Smooth muscle cell (in vitro differentiated cells): ENCODE measurements around the gene TFAP2A. TPM values are rescaled to one million over a fixed set of nuclear protein-coding genes. Genes with fewer than 3 reads are reported as not detected.

Experiments
- DNase-seq: peaks from one replicate; lab custom pipeline; 2025; ENCODE audit not compliant: unreplicated experiment; lab: John Stamatoyannopoulos, UW
- H2AFZ ChIP-seq: fragments of 200-600 bp; sonication (generic); 2 replicates; pipeline ENCODE4 v1.6.0; 2016; ENCODE audit warnings: antibody characterized with exemption, low read depth, mild to moderate bottlenecking
- H3F3A ChIP-seq: fragments of 200-600 bp; sonication (generic); 2 replicates; pipeline ENCODE4 v1.6.0; 2017; ENCODE audit warnings: antibody characterized with exemption, low read depth
- H3K27ac ChIP-seq: fragments of 200-600 bp; sonication (generic); 2 replicates; pipeline ENCODE4 v1.5.1; 2016; ENCODE audit warnings: low read depth, mild to moderate bottlenecking
- H3K27me3 ChIP-seq: fragments of 200-600 bp; sonication (generic); 2 replicates; pipeline ENCODE4 v1.6.1; 2016; ENCODE audit warnings: low read depth, mild to moderate bottlenecking
- H3K36me3 ChIP-seq: fragments of 200-600 bp; sonication (generic); 2 replicates; pipeline ENCODE4 v1.5.1; 2016; ENCODE audit warnings: low read depth
- H3K4me1 ChIP-seq: fragments of 200-600 bp; sonication (generic); 2 replicates; pipeline ENCODE4 v1.5.1; 2016; ENCODE audit warnings: low read depth
- H3K4me2 ChIP-seq: fragments of 200-600 bp; sonication (generic); 2 replicates; pipeline ENCODE4 v1.6.0; 2016; ENCODE audit warnings: mild to moderate bottlenecking
- H3K4me3 ChIP-seq: fragments of 200-600 bp; sonication (generic); 2 replicates; pipeline ENCODE4 v1.5.1; 2016; ENCODE audit warnings: mild to moderate bottlenecking
- H3K79me2 ChIP-seq: fragments of 200-600 bp; sonication (generic); 2 replicates; pipeline ENCODE4 v1.6.0; 2016; ENCODE audit warnings: low read depth, mild to moderate bottlenecking
- H3K9ac ChIP-seq: fragments of 200-600 bp; sonication (generic); 2 replicates; pipeline ENCODE4 v1.6.0; 2016; ENCODE audit warnings: low read depth
- H3K9me3 ChIP-seq: fragments of 200-600 bp; sonication (generic); replicated peaks from 2 replicates; pipeline ENCODE4 v1.5.1; 2016; ENCODE audit warnings: low read depth
- H4K20me1 ChIP-seq: fragments of 200-600 bp; sonication (generic); 2 replicates; pipeline ENCODE4 v1.6.0; 2016; ENCODE audit warnings: low read depth
- WGBS: methylation state at CpG from one replicate; pipeline ENCODE4 v1.1.7; 2016; ENCODE audit warnings: low lambda C conversion rate; 5-methylcytosine and 5-hydroxymethylcytosine counted together
- polyA plus RNA-seq: library from polyadenylated mRNA; unstranded; fragments of >200 nt; fragmentation: Nextera tagmentation; extraction: Ambion mirVana; gene quantifications from 2 replicates; pipeline ENCODE4 v1.2.1, GENCODE V29; 2016
- total RNA-seq: library from RNA; depleted of rRNA; stranded (reverse); fragments of >200 nt; gene quantifications from 2 replicates; pipeline ENCODE4 v1.2.3, GENCODE V29; 2014
- TF ChIP-seq, protein P1 (sequence below): fragments of 200-600 bp; sonication (generic); IDR thresholded peaks from 2 replicates; pipeline ENCODE4 v1.5.1; 2017; ENCODE audit warnings: borderline replicate concordance, mild to moderate bottlenecking, antibody characterized with exemption; ENCODE audit not compliant: insufficient read depth, poor library complexity, severe bottlenecking

TFAP2A gene
- total and polyA plus RNA-seq, 2 experiments from 2014 or later, result 10.1 to 13.6 TPM

DNA sequence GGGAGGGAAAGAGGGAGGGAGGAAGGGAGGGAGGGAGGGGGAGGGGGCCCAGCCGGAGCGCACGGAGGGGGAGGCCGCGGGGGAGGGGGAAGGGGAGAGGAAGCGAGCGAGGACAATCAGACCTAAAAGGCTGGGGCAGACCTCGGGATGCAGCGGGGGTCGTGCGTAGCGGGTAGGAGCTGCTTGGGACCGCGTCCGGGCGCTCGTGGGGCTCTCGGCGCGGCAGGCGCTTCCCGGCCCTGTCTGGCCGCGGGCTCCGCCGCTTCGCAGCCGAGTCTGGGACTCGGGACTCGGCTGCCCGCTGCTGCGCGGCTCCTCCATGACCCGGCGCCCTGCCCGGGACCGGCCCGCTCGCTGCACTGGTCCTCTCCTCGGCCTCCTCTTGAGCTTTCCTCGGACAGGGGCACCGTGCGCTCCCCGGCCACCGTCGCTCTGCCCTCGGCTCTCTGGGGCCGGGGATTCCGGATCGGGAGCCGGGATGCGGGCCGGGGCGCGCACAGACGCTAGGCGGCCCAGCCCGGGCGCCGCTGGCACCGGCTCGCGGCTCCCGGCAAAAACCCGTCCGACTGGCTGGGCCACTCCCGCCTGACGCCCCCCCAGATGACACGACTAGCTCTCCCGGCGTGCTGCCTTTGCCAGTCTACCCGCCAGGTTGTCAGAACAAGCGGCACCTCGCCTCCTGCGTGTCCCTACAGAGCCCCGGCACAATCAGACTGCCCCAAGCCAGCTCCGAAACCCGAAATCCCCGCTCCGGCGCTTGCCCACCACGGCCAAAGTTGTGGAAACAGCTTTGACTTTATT, 2.2 kb downstream of the TFAP2A start:
- Histone ChIP-seq H4K20me1 (peaks cover 3% of the 10 kb centered on the region), H3K4me1 (peaks cover 14% of the 10 kb centered on the region), H3K9ac (peak overlapping the region; percentile 84), H2AFZ (peak overlapping the region; percentile 49), H3K4me3 (peak overlapping the region; percentile 90), H3K27me3 (peaks cover 98% of the 10 kb centered on the region), H3K9me3 (no peaks in the 10 kb centered on the region), H3K36me3 (no peaks in the 10 kb centered on the region), H3K79me2 (peaks cover 32% of the 10 kb centered on the region), H3K27ac (peak overlapping the region; percentile 83), H3K4me2 (peak overlapping the region; percentile 88), H3F3A (no peaks in the 10 kb centered on the region)
- no peak for DNase-seq
- TF ChIP-seq, protein P1, sequence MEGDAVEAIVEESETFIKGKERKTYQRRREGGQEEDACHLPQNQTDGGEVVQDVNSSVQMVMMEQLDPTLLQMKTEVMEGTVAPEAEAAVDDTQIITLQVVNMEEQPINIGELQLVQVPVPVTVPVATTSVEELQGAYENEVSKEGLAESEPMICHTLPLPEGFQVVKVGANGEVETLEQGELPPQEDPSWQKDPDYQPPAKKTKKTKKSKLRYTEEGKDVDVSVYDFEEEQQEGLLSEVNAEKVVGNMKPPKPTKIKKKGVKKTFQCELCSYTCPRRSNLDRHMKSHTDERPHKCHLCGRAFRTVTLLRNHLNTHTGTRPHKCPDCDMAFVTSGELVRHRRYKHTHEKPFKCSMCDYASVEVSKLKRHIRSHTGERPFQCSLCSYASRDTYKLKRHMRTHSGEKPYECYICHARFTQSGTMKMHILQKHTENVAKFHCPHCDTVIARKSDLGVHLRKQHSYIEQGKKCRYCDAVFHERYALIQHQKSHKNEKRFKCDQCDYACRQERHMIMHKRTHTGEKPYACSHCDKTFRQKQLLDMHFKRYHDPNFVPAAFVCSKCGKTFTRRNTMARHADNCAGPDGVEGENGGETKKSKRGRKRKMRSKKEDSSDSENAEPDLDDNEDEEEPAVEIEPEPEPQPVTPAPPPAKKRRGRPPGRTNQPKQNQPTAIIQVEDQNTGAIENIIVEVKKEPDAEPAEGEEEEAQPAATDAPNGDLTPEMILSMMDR, result peak; percentile 17
- 3% methylated on average over 38 of the region's 82 CpGs for WGBS

DNA sequence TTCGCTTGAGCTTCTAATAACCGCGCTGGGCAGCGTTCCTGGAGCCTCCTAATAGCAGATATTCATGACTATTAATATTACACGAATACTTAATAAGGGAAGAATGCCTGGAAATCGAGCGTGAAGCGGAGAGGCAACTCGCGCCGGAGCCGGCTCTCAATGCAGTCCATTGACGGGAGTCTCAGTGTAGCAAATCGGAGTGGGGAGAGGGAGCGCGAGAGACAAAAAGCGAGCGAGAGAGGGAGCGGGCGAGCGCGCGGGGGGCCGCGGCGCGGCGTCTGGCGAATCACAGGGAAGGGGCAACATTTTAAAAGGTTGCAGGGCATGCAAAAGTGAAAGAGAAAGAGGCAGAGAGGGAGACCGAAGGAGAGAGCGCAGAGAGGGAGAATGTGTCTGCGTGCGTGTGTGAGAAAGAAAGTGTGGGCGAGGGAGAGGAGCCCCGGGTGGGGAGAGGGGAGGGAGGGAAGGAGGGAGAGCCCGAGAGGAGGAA, 2.9 kb downstream of the TFAP2A start:
- Histone ChIP-seq H3F3A (no peaks in the 10 kb centered on the region), H3K27me3 (peaks cover 98% of the 10 kb centered on the region), H4K20me1 (peaks cover 3% of the 10 kb centered on the region), H3K79me2 (peaks cover 38% of the 10 kb centered on the region), H2AFZ (peak overlapping the region; percentile 95), H3K36me3 (no peaks in the 10 kb centered on the region), H3K4me1 (peaks cover 14% of the 10 kb centered on the region), H3K27ac (peak overlapping the region; percentile 83), H3K4me2 (peak overlapping the region; percentile 88), H3K9ac (peak overlapping the region; percentile 84), H3K4me3 (peak overlapping the region; percentile 90), H3K9me3 (no peaks in the 10 kb centered on the region)
- whole genome bisulfite sequencing, result under 1% methylated on average over 28 of the region's 36 CpGs
- TF ChIP-seq, protein P1, result no peak
- DNase-seq, result no peak

DNA sequence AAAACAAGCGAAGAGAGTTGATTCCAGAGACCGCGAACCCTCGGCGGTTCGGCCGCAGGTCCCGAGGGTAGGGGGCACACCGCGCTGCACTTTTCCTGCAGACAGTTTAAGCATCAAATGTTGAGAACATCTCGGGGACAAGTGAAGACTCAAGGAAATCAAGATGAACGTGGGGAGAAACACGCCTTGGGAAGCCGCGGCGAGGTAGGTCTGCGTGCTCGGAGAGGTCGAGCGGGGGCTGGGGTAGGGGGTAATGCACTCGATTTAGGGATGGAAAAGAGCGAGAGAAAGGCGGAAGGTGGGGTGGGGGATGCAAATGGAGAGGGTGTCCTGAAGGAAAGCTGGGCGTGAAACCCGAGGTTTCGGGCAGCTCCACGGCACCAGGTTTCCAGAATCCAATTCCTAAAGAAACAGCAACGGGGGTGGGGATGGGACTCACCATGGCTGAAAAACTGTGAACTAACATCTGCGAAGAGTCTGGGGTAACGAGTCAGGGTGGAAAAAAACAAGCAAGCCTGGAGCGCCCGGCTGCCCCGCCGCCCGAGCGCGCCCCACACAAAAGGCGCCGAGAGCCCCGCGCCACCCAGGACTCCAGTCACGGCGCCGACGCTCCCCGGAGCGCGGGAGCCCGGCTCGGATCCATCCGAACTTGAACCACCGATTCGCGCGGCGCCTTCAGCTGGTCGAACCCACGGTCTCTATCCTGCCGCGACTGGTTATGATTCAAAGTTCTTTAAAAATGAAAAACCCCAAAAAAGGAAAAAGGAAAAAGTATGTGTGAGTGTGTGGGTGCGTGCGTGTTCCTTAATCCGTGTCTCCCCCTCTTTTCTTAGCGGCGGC, 3.5 kb downstream of the TFAP2A start:
- Histone ChIP-seq H3K4me3 (peak overlapping the region; percentile 90), H3K36me3 (no peaks in the 10 kb centered on the region), H3K9me3 (no peaks in the 10 kb centered on the region), H3F3A (no peaks in the 10 kb centered on the region), H3K79me2 (peaks cover 45% of the 10 kb centered on the region), H2AFZ (peak overlapping the region; percentile 95), H4K20me1 (peaks cover 3% of the 10 kb centered on the region), H3K4me1 (peaks cover 10% of the 10 kb centered on the region), H3K27ac (peak overlapping the region; percentile 83), H3K4me2 (peak overlapping the region; percentile 88), H3K27me3 (peaks cover 98% of the 10 kb centered on the region), H3K9ac (peak overlapping the region; percentile 84)
- WGBS, result under 1% methylated on average over 65 of the region's 65 CpGs
- TF ChIP-seq, protein P1, result no peak
- no peak for DNase-seq
